Stimulated activated CD4-positive, alpha-beta T cell treated with anti-CD3 and anti-CD28 coated beads, Interleukin-15, amount 100 ng/mL, for 1 hour (primary cell): Measurements from ENCODE around the gene DGCR2.
"Not testable (repeated sequence)": the region's sequence is repeated elsewhere in the genome, so short reads cannot be mapped to it uniquely, and the experiment has no call there.

Source experiments
- DNase-seq, 2 donors: peaks; one replicate each; pipeline ENCODE4 v3.0.0-alpha.2; 2020; ENCODE audit warnings: low read depth in 1 of 2, low spot score in 1 of 2

Gene DGCR2

DNA sequence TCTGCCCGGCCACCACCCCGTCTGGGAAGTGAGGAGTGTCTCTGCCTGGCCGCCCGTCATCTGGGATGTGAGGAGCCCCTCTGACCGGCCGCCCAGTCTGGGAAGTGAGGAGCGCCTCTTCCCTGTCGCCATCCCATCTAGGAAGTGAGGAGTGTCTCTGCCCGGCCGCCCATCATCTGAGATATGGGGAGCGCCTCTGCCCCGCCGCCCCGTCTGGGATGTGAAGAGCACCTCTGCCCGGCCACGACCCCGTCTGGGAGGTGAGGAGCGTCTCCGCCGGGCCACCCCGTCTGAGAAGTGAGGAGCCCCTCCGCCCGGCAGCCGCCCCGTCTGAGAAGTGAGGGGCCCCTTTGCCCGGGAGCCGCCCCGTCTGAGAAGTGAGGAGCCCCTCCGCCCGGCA is 38.1 kb downstream of the DGCR2 start:
- not testable (repeated sequence) for DNase-seq

DNA sequence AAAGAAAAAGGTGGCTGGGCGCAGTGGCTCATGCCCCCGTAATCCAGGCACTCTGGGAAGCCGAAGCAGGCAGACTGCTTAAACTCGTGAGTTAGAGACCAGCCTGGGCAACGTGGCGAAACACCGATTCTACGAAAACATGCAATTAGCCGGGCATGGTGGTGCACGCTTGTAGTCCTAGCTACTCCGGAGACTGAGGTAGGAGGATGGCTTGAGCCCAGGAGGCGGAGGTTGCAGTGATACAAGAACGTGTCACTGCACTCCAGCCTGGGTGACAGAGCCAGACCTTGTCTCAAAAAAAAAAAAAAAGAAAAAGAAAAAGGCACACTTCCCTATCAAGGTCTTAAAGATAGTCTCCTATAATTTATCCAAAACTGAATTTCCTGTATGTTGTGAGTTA is 39.4 kb downstream of the DGCR2 start:
- DNase-seq: no peak

DNA sequence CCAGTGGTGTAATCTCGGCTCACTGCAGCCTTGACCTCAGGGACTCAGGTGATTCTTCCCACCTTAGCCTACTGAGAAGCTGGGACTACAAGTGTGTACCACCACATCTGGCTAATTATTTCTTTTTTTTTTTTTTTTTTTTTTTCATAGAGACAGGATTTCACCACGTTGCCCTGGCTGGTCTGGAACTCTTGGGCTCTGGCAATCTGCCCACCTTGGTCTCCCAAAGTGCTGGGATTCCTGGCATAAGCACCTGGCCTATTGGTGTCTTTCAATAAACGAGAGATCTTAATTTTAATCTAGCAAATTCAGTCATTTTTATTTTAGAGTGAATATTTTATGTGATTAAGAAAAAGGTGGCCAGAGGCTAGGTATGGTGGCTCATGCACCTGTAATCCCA is 40.1 kb downstream of the DGCR2 start:
- no peak for DNase-seq

DNA sequence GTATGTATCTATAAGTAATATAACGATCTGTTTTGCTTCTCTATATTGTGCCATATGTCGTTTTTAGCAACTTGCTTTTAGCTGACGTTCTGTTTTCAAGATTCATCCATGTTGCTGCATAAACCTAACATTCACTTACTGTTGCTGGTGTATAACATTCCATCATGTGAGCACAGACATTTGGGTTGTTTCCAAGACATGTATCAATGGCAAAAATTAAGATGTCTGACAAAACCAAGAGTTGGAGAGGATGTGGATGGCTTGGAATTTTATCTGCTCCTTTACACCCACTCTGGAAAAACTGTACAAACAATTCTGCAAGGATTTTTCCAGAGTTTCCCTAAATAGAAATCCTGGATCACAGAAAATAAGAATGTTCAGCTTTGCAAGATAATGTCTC is 40.9 kb downstream of the DGCR2 start:
- DNase-seq: no peak

DNA sequence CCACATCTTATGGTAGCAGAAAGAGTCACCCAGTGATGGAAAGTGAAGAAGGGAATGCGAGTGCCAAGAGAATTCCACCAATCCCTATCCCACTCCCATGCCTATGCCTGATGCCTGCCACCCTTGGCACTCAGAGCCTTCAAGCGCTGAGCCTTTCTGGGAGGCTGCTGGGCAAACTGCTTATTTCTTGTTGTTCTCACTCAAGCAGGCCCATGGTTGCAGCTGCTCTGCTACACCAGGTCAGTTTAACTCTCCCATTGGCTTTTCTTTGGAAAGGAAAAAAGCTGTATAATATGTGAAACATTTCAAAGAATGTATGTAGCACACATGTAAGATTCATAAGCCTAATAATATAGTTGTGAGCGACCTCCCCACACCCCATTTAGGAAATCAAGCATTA is 41.4 kb downstream of the DGCR2 start:
- DNase-seq: no peak

DNA sequence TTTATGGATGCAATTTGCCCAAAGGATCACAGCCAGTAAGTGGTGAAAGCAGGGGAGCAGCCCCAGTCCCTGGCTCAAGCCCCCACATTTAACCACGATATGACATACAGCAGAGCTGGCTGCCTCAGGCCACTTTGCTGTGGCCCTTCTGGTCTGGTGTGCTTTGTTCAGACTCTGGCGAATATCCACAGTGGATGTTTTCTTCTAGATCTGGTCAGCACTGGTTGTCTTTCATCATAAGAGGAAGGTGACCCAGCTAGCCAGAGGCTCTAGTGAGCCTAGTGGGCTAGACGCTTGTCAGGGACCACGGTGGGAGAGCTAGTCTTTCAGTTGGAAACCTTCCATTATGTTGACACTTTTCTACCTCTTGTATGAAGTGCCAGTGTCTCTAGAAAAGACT is 42.5 kb downstream of the DGCR2 start:
- no peak for DNase-seq

DNA sequence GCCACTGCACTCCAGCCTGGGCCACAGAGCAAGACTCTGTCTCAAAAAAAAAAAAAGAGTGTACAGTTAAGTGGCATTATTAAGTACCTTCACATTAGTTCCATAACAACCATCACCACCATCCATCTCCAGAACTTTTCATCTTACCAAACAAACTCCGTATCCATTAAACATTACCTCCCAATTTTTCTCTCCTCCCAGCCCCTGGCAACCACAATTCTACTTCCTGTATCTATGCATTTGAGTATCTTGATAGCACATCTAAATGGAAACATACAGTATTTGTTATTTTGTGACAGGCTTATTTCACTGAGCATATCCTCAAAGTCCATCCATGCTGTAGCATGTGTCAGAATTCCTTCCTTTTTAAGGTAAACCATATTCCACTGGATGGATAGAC is 46.8 kb downstream of the DGCR2 start:
- DNase-seq: no peak

DNA sequence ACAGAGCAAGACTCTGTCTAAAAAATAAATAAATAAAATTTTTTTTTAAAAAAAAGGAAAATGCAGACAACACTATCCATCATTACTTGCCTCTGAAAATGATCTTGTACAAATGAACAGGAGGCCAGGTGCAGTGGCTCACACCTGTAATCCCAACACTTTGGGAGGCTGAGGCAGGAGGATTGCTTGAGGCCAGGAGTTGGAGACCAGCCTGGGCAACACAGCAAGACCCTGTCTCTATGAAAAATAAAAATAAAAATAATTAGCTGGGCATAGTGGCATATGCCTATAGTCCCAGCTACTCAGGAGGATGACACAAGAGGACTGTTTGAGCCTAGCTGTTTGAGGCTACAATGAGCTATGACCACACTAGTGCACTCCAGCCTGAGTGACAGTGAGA is 49.4 kb downstream of the DGCR2 start:
- not testable (repeated sequence) for DNase-seq

DNA sequence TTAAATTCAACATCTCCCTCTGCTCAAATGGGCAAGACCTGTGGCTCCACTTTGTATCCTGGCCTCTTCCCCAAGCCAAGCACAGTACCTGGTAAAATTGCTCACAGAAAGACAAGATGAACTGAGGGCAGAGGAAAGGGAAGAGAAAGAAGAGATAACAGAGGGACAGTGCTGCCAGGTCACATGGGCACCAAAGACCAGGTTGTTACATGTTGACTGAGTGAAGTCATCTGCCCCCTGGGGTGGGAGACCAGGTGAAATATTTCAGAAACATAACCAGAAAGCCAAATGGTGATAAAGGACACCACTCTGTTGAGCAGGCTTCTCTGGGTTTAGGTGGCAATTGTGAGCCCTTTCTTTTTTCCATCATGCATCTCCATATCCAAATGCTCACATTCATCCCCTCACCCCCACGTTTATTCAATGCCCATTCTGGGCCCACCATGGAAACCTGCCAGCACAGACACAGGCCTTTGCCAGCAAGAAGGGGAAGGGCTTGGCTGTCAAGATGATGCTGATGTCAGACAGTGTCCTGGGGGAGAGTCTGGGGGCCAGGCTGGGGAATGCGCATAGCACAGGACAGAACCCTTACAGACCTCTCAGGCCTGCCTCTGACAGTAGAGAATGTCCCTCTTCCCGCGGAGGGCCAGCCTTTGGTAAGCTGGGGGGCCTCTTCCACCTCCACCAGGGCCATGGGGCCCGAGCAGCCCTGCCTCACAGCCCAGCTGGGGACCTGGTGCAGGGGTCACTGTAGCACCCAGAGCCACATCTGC is 51.6 kb downstream of the DGCR2 start:
- no peak for DNase-seq

DNA sequence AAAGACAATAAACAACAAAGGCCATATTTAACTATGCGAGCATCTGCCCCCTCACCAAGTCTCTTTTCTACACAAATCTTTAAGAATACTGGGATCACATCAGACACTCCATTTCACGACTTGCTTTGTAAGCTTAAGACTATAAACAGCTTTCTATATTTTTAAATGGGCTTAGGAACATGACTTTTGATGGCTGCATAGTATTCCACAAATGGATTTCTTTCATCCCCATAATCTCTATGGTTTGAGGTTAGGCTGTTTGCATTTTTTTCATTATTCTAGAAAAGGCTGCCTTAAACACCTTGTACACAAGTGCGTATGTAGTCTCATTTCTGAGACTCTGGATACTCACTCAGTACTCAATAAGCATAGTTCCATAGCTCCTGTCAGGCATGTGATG is 52.8 kb downstream of the DGCR2 start:
- DNase-seq: no peak

DNA sequence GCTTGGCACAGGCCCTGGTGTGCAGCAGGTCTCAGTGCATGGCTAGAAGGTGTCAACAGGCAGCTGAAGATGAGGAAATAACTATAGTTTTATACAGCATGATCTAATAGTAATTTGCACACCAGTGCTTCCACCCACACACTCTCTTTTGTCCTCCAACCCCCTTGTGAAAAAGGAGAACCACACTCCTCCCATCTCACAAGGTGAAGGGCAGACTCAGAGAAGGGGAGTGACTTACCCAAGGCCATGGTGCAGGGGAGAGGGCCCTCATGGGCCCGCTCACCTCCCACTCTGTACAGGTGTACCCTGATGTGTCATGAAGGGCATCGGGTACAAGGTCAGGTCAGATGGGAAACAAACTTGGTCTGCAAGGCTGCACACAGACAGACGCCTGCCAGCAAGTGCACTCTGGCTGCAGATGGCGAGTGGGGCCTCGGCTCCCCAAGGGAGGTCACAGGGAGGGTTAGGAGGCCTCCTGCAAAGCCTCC is 53.4 kb downstream of the DGCR2 start:
- DNase-seq: no peak

DNA sequence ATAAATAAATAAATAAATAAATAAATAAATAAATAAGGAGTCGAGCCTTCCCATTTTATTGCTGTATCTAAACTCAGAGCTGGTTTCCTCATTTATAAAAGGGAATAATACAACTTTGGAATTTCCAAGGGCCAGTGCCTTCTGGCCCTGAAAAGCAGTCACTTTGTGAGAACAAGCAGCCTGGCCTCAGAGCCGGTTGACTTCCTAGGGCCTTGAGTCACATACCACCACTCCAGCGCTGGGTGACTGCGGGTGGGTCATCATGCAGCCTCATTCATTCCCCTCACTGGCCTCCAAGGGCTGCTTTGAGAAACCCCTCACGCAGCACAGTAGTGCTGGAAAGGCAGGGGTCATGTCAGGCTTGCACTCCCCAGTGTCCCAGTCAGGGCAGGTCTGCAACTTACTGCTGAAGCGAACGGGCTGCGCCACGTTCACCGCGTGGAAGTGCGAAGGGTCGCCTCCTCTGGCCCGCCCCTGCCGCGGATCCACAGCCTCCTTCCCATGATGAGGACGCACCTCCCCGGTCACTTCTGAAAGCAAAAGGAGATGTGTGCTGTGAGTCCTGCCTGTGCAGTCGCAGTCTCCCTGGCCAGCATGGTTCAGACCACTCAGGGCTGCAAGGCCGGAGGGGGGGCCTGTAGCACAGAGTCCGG is 54.4 kb downstream of the DGCR2 start:
- DNase-seq: no peak

DNA sequence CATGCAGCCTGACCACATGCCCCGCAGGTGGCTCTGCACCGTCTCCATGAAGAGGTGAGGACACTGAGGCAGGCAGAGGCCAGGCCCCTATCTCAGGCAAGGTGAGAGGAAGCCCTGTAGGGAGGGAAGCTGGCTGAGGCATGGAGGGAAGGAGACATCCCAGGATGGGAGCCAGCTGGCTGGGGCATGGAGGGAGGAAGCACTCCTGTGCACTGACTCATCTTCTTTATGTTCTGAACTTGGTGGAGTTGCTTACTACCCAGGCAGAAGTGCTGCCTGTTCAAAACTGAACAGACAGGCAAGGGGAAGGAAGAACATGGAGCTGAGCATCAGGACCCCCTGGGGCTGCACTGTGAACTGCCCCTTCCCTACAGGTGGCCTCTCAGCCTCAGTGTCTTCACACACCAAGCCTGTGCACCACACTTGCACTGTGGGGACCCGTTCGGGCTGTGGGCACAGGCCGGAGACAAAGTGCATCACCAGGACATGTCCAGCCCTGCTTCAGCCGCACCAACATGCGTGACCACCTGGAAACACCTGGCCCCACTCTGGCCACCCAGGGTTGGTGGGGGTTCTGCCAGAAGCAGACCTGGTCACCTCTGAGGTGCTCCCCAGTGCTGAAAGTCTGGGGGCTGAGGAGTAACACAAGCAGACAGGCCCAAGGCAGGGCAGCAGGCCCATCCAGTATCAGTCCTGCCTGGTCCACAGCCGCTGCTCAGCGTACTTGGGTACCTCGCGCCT is 55.5 kb downstream of the DGCR2 start:
- DNase-seq: no peak

DNA sequence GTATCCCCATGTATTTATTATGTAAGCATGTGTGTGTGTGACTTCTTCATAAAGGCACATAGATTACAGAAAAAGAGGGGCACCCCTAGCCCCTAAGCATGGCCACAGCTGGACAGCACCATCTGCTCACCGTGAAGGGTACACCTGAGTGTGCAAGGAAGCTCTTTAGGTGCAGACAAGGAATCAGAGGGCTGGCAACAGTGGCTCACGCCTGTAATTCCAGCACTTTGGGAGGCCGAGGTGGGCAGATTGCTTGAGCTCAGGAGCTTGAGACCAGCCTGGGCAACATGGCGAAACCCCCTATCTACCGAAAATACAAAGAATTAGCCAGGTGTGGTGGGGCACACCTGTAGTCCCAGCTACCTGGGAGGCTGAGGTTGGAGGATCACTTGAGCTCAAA is 56.3 kb downstream of the DGCR2 start:
- no peak for DNase-seq

DNA sequence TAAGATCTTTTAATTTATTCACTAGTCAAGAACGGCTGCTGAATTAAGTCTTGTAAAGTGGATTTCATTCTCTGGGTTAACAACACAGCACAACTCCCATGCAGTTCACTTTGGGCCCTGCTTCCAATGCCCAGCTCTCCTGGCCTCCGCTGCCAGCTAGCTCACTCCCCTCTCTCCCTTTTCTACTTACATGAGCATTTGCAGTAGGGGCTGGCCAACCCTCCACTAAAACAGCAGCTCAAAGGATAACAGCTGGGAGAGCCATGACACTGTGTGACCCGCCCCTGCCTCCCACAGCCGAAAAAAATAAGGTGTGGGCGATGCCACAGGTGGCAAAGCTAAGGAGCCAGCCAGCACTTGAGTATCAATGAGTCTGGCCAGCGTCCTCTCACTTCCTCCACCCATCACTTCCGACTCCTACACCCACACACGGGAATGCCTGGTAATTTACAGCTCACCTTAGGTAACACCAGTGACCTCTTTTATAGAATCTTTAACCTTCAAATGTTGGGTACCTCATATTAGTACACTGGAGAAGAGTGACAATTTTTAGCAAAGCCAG is 56.8 kb downstream of the DGCR2 start:
- no peak for DNase-seq

DNA sequence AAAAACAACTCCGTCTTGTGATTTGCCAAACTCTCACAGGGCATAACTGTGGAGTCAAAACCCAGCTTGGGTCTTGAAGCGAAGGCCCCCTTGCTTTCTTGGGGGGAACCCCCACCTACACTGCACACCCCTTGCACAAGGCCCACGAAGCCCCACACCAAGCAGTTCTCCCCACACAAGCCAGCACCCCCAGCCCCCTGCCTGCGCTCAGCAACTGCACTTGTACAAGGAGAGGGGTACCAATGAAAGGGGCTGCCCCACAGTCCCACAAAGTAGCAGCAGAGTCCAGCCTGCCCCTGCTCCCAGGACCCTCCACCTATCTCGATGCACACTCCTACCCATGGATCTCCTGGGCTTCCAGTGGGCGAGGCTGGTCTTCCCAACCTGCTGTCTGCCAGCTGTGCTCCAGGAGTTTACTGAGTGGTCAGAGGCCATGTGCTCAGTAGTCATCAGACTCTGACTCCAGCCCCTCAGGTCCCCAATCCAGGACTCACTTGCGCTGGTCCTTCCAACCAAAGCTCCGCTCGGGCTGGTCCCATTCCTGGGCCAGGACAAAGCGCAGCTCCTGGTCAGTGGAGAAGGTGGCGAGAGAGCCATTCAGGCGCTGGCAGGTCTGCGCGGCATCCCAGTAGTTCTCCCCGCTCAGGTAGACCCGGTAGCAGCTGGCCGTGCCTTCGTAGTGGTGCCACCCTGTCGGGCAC is 57.7 kb downstream of the DGCR2 start:
- no peak for DNase-seq

DNA sequence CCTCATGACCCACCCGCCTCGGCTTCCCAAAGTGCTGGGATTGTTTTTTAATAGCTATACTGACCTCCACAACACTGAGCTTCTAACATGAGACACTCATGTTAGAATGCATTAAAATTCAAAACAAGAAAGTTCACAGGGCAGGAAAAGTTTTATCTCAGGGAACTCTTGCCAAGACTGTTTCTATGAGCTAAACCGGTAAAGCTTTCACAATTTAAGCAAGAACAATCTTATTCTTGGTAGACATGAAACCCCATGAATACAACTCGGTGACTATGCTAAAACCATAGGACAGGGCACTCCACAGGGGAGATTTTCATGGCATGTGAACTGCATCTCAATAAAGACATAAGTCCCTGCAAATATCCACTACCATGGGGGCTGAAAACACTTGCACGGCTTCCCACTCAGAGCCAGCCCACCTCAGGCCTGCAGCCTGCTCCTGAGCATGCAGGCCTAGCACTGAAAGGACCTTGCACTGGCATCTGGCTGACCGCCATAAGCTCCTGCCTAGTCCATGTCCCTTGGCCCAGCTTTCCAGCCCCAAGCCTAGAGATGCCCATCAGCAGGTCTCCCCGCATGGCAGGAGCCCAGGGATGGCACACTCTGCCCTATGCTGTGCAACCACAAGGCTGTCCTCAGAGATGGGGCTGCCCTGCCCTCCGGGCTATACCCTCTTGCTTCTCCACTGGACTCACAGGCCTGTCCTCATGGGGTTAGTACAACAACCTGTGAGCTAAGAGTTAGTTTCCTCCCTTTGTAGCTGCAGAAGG is 58.4 kb downstream of the DGCR2 start:
- DNase-seq: no peak

DNA sequence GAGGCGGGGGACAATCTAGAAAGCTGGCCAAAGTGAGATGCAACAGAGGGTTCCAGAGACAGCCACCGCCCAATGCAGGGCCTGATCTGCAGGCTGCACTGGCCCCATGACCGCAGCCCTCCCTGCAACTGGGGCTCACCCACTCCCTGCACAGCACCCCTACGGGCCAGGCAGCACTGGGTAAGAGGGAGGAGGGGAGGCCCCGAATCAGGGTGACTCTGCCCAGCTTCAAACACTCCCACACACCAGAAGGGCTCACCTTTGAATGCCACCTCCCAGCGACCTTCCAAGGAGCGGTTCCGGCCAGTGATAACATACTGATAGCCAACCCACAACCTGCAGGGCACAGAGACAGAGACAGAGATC is 59.3 kb downstream of the DGCR2 start:
- no peak for DNase-seq

DNA sequence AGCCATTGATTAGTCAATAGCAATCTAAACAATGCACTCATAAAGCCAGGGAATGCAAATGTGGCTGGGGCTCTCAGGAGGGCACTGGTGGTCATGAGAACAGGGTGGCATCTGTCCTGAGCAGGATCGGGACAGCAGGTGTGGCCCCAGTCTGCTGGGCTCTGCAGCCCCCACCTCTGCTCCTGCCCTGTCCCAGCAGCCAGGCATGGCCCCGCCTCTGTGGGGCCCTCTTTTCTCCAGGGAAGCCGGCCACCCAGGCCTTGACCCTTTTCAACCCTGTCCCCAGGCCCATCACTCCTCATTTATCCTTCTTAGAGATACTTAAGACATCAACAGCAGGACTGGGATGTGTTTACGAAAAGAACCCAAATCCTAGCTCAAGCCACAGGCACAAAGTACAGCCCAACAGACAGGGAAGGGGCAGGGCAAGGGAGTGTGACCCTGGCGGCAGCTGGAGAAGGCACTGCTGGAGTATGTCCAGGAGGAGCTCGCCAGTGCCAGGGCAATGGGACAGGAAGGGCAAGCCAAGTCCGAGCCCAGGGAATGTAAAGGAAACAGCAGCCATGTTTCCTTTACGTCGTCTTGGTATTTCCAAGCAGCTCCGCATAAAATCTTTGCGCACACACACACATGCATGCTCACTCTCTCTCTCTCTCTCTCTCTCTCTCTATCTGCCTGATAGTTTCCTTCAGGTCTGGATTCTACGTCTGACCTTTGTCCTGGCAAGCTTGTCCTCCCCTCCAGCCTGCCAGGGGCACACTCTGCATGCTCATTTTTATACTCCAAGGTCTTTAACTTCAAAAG is 59.9 kb downstream of the DGCR2 start:
- DNase-seq: no peak
